Stimulated activated naive B cell treated with anti-CD40 and anti-IgM and Interleukin-4, amounts not matched to agents 10 μg/mL and 1 μg/mL and 100 μg/mL, for 72 hours (primary cell): Measurements from ENCODE around the gene ACR.

ENCODE experiments used
- ATAC-seq, 2 donors: fragments of 150-1000 bp; cut with Tn5 transposase; replicated peaks; 2 replicates each; pipeline ENCODE4 v1.10.0; 2021; ENCODE audit warnings: moderate library complexity in 1 of 2
- DNase-seq: peaks from one replicate; pipeline ENCODE4 v3.0.0; 2021
- H3K27ac Mint-ChIP-seq: one replicate; pipeline ENCODE4 v1.8.0; 2022; ENCODE audit warnings: mild to moderate bottlenecking, mixed read lengths
- H3K27me3 Mint-ChIP-seq, 2 donors: one replicate each; pipeline ENCODE4 v1.8.0; 2022; ENCODE audit warnings: mixed read lengths in 2 of 2
- H3K36me3 Mint-ChIP-seq, 2 donors: one replicate each; pipeline ENCODE4 v1.8.0; 2022; ENCODE audit warnings: mixed read lengths in 2 of 2, mild to moderate bottlenecking in 1 of 2
- H3K4me1 Mint-ChIP-seq, 2 donors: one replicate each; pipeline ENCODE4 v1.8.0; 2022; ENCODE audit warnings: mixed read lengths in 2 of 2, mild to moderate bottlenecking in 1 of 2
- H3K4me3 Mint-ChIP-seq, 2 donors: one replicate each; pipeline ENCODE4 v1.8.0; 2022; ENCODE audit warnings: mild to moderate bottlenecking in 2 of 2, mixed read lengths in 2 of 2, moderate library complexity in 1 of 2
- H3K9me3 Mint-ChIP-seq, 2 donors: one replicate each; pipeline ENCODE4 v1.8.0; 2022; ENCODE audit warnings: mixed read lengths in 2 of 2, mild to moderate bottlenecking in 1 of 2

ACR gene

GRCh38 chr22:50699756-50700386 is 38.1 kb upstream of the ACR start:
- H3K4me3 Mint-ChIP-seq = no peak overlapping the region
- H3K36me3 Mint-ChIP-seq = no peaks in the 10 kb centered on the region
- no peak for DNase-seq
- H3K9me3 Mint-ChIP-seq = no peaks in the 10 kb centered on the region
- ATAC-seq = no peak
- H3K27me3 Mint-ChIP-seq = peaks cover 8 to 19% of the 10 kb centered on the region in 2 donors
- peaks cover 0 to 4% of the 10 kb centered on the region in 2 donors for H3K4me1 Mint-ChIP-seq
- H3K27ac Mint-ChIP-seq = no peak overlapping the region

GRCh38 chr22:50700387-50701075 is 37.5 kb upstream of the ACR start:
- no peaks in the 10 kb centered on the region for H3K36me3 Mint-ChIP-seq
- ATAC-seq (no peak), DNase-seq (no peak)
- peaks cover 0 to 4% of the 10 kb centered on the region in 2 donors for H3K4me1 Mint-ChIP-seq
- H3K4me3 Mint-ChIP-seq = no peak overlapping the region
- H3K9me3 Mint-ChIP-seq = no peaks in the 10 kb centered on the region
- H3K27ac Mint-ChIP-seq = no peak overlapping the region
- peaks cover 6 to 19% of the 10 kb centered on the region in 2 donors for H3K27me3 Mint-ChIP-seq

- Mint-ChIP-seq H3K27ac (no peak overlapping the region), H3K4me3 (no peak overlapping the region), H3K9me3 (no peaks in the 10 kb centered on the region), H3K36me3 (no peaks in the 10 kb centered on the region), H3K27me3 (peaks cover 6 to 19% of the 10 kb centered on the region in 2 donors), H3K4me1 (peaks cover 0 to 4% of the 10 kb centered on the region in 2 donors)
- no peak for ATAC-seq
- DNase-seq = no peak
Observed at GRCh38 chr22:50701076-50701419, 37.0 kb upstream of the ACR start.

GRCh38 chr22:50701428-50702154 is 36.4 kb upstream of the ACR start:
- no peaks in the 10 kb centered on the region for H3K9me3 Mint-ChIP-seq
- no peak overlapping the region for H3K4me3 Mint-ChIP-seq
- peaks cover 6 to 19% of the 10 kb centered on the region in 2 donors for H3K27me3 Mint-ChIP-seq
- no peaks in the 10 kb centered on the region for H3K36me3 Mint-ChIP-seq
- peaks cover 0 to 4% of the 10 kb centered on the region in 2 donors for H3K4me1 Mint-ChIP-seq
- ATAC-seq = no peak
- DNase-seq = no peak
- no peak overlapping the region for H3K27ac Mint-ChIP-seq

GRCh38 chr22:50702261-50702671 is 35.7 kb upstream of the ACR start:
- no peak for DNase-seq
- Mint-ChIP-seq H3K27me3 (peaks cover 6 to 19% of the 10 kb centered on the region in 2 donors), H3K36me3 (no peaks in the 10 kb centered on the region), H3K4me3 (no peak overlapping the region), H3K9me3 (no peaks in the 10 kb centered on the region), H3K27ac (no peak overlapping the region), H3K4me1 (peaks cover 0 to 4% of the 10 kb centered on the region in 2 donors)
- ATAC-seq = no peak

- Mint-ChIP-seq H3K36me3 (no peaks in the 10 kb centered on the region), H3K27me3 (peaks cover 6 to 22% of the 10 kb centered on the region in 2 donors), H3K27ac (no peak overlapping the region), H3K4me1 (peaks cover 0 to 4% of the 10 kb centered on the region in 2 donors), H3K9me3 (no peaks in the 10 kb centered on the region), H3K4me3 (no peak overlapping the region)
- DNase-seq = no peak
- no peak for ATAC-seq
Observed at GRCh38 chr22:50702821-50703725, 34.9 kb upstream of the ACR start.

GRCh38 chr22:50703726-50704509 is 34.1 kb upstream of the ACR start:
- no peak for DNase-seq
- no peak overlapping the region for H3K27ac Mint-ChIP-seq
- no peak overlapping the region for H3K4me3 Mint-ChIP-seq
- H3K4me1 Mint-ChIP-seq = peaks cover 0 to 4% of the 10 kb centered on the region in 2 donors
- H3K27me3 Mint-ChIP-seq = peaks cover 6 to 20% of the 10 kb centered on the region in 2 donors
- no peaks in the 10 kb centered on the region for H3K9me3 Mint-ChIP-seq
- no peak for ATAC-seq
- no peaks in the 10 kb centered on the region for H3K36me3 Mint-ChIP-seq

GRCh38 chr22:50704510-50705218 is 33.3 kb upstream of the ACR start:
- H3K27me3 Mint-ChIP-seq = peaks cover 6 to 17% of the 10 kb centered on the region in 2 donors
- no peaks in the 10 kb centered on the region for H3K36me3 Mint-ChIP-seq
- no peaks in the 10 kb centered on the region for H3K9me3 Mint-ChIP-seq
- H3K4me1 Mint-ChIP-seq = peaks cover 0 to 4% of the 10 kb centered on the region in 2 donors
- ATAC-seq (no peak), DNase-seq (no peak)
- no peak overlapping the region for H3K27ac Mint-ChIP-seq
- H3K4me3 Mint-ChIP-seq = no peak overlapping the region

GRCh38 chr22:50705219-50705691 is 32.7 kb upstream of the ACR start:
- H3K27ac Mint-ChIP-seq = no peak overlapping the region
- peaks cover 6 to 17% of the 10 kb centered on the region in 2 donors for H3K27me3 Mint-ChIP-seq
- no peaks in the 10 kb centered on the region for H3K9me3 Mint-ChIP-seq
- no peak for DNase-seq
- ATAC-seq = no peak
- H3K36me3 Mint-ChIP-seq = no peaks in the 10 kb centered on the region
- H3K4me3 Mint-ChIP-seq = no peak overlapping the region
- H3K4me1 Mint-ChIP-seq = peaks cover 0 to 4% of the 10 kb centered on the region in 2 donors

- Mint-ChIP-seq H3K36me3 (no peaks in the 10 kb centered on the region), H3K27me3 (peaks cover 0 to 17% of the 10 kb centered on the region in 2 donors), H3K27ac (no peak overlapping the region), H3K9me3 (peaks cover 3 to 4% of the 10 kb centered on the region in 2 donors), H3K4me1 (peaks cover 0 to under 1% of the 10 kb centered on the region in 2 donors), H3K4me3 (no peak overlapping the region)
- no peak for ATAC-seq
- DNase-seq = no peak
Observed at GRCh38 chr22:50705851-50706351, 32.1 kb upstream of the ACR start.

GRCh38 chr22:50706481-50707125 is 31.4 kb upstream of the ACR start:
- no peak overlapping the region for H3K27ac Mint-ChIP-seq
- H3K36me3 Mint-ChIP-seq = no peaks in the 10 kb centered on the region
- peaks cover 0 to 3% of the 10 kb centered on the region in 2 donors for H3K4me1 Mint-ChIP-seq
- DNase-seq (no peak), ATAC-seq (no peak)
- H3K4me3 Mint-ChIP-seq = no peak overlapping the region
- H3K27me3 Mint-ChIP-seq = peaks cover 0 to 17% of the 10 kb centered on the region in 2 donors
- H3K9me3 Mint-ChIP-seq = peaks cover 5% of the 10 kb centered on the region in 2 donors

- H3K27me3 Mint-ChIP-seq = peaks cover 0 to 7% of the 10 kb centered on the region in 2 donors
- H3K36me3 Mint-ChIP-seq = no peaks in the 10 kb centered on the region
- DNase-seq (no peak), ATAC-seq (no peak)
- peaks cover 0 to 3% of the 10 kb centered on the region in 2 donors for H3K4me1 Mint-ChIP-seq
- H3K9me3 Mint-ChIP-seq = peaks cover 5% of the 10 kb centered on the region in 2 donors
- no peak overlapping the region for H3K4me3 Mint-ChIP-seq
- H3K27ac Mint-ChIP-seq = no peak overlapping the region
Observed at GRCh38 chr22:50708474-50708873, 29.5 kb upstream of the ACR start.
